Activated T-helper 1 cell treated with anti-CD3 and anti-CD28 coated beads, Interleukin-12 subunit alpha, Interleukin-12 subunit beta, Interleukin-2, Interleukin-4 antibody, amounts not matched to agents 30 ng/mL and 10 ng/mL and 1 ng/mL, durations not matched to agents 14 hours and 24 hours and 36 hours (primary cell): Measurements from ENCODE around the gene RDH14. TPM values are rescaled to one million over a fixed set of nuclear protein-coding genes. Genes with fewer than 3 reads are reported as not detected.

Source experiments
- DNase-seq: peaks from one replicate; pipeline ENCODE4 v3.0.0; 2021; ENCODE audit warnings: low spot score
- H3K27ac Mint-ChIP-seq: one replicate; pipeline ENCODE4 v1.8.0; 2021; ENCODE audit warnings: mild to moderate bottlenecking, mixed read lengths
- H3K27me3 Mint-ChIP-seq: one replicate; pipeline ENCODE4 v1.8.0; 2022; ENCODE audit warnings: mild to moderate bottlenecking, moderate library complexity, mixed read lengths; ENCODE audit not compliant: insufficient read depth
- H3K36me3 Mint-ChIP-seq: one replicate; pipeline ENCODE4 v1.8.0; 2021; ENCODE audit warnings: low read depth, mixed read lengths
- H3K4me1 Mint-ChIP-seq: one replicate; pipeline ENCODE4 v1.8.0; 2021; ENCODE audit warnings: low read depth, mixed read lengths
- H3K4me3 Mint-ChIP-seq: one replicate; pipeline ENCODE4 v1.8.0; 2021; ENCODE audit warnings: mild to moderate bottlenecking, moderate library complexity, mixed read lengths
- H3K9me3 Mint-ChIP-seq: one replicate; pipeline ENCODE4 v1.8.0; 2021; ENCODE audit warnings: mixed read lengths
- intact Hi-C: fragments of 100-400 bp; cut with micrococcal nuclease; formaldehyde crosslinking; loops from one replicate; pipeline ENCODE4 v1.15.1; 2024
- total RNA-seq: library from RNA; stranded (reverse); gene quantifications from 2 replicates; pipeline ENCODE4 v1.2.3, GENCODE V29; 2022

Gene RDH14
- total RNA-seq = 12.4 and 14.5 TPM in 2 replicates

DNA sequence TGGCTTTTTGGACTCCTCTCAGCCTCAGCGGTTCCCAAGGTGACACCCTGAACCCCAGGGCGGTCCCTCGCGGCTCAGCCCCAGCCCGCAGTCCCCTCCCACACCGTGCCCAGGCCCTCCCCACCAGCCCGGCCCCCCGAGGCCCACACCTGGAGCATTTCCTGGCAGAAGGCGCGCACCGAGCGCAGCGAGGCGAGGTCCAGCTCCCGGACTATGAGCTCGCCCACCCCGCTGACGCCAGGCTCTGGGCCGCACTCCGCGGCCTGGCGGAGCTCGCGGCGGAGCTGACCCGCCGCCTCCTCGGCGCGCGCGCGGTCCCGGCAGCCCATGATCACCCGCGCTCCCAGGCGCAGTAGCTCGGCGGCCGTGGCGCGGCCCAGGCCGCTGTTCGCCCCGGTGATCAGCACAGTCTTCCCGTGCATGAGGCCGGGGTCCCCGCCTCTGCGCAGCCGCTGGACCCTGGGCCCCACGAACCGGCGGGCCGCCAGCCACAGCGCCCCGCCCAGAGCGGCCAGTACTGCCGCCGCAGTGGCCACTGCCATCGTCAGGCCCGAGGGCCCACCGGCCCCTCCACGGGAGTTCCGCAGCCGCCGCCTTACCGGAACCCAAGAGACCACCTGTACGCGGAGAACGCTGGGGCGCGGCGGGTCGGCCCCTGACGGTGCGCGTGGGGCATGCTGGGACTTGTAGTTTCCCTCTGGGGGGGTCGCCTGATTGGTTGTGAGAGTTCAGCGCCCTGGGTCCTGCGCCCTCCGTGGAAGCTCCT, at the start of gene RDH14:
Gene RDH14, minus strand, starts transcription at position 623 of the 766 bp plus-strand sequence. Its CDS starts 81 bp downstream, at position 542.
- peaks cover 4% of the 10 kb centered on the region for H3K9me3 Mint-ChIP-seq
- peaks cover 38% of the 10 kb centered on the region for H3K4me1 Mint-ChIP-seq
- intact Hi-C loops = loop anchor here (1.0 to 10.0 kb wide), 7 partner anchors 39 to 1792 kb away; partner anchors contain the start of genes PUM2, SMC6 and TTC32
- H3K27ac Mint-ChIP-seq = peak within 1 kb of the TSS; percentile 91
- peaks cover 18% of the 10 kb centered on the region for H3K36me3 Mint-ChIP-seq
- peak; percentile 87 for DNase-seq
- peak within 1 kb of the TSS; percentile 91 for H3K4me3 Mint-ChIP-seq
- no peaks in the 10 kb centered on the region for H3K27me3 Mint-ChIP-seq

- intact Hi-C loops = no loop called here
- no peak for DNase-seq
- Mint-ChIP-seq H3K27me3 (no peaks in the 10 kb centered on the region), H3K9me3 (no peaks in the 10 kb centered on the region), H3K4me3 (no peak overlapping the region), H3K4me1 (peaks cover 8% of the 10 kb centered on the region), H3K36me3 (peaks cover 2% of the 10 kb centered on the region), H3K27ac (no peak overlapping the region)
These were observed 49.6 kb upstream of the RDH14 start for GRCh38 chr2:18610090-18610489.

GRCh38 chr2:18605115-18605514, 44.7 kb upstream of the RDH14 start:
- no peak overlapping the region for H3K4me3 Mint-ChIP-seq
- no peaks in the 10 kb centered on the region for H3K27me3 Mint-ChIP-seq
- H3K27ac Mint-ChIP-seq = peak overlapping the region; percentile 60
- H3K4me1 Mint-ChIP-seq = peaks cover 11% of the 10 kb centered on the region
- DNase-seq = peak; percentile 4
- H3K9me3 Mint-ChIP-seq = no peaks in the 10 kb centered on the region
- peaks cover 2% of the 10 kb centered on the region for H3K36me3 Mint-ChIP-seq
- intact Hi-C loops = loop anchor here (2.0 kb wide), 1 partner anchor 64 kb away; no protein-coding TSS in a partner anchor

DNA sequence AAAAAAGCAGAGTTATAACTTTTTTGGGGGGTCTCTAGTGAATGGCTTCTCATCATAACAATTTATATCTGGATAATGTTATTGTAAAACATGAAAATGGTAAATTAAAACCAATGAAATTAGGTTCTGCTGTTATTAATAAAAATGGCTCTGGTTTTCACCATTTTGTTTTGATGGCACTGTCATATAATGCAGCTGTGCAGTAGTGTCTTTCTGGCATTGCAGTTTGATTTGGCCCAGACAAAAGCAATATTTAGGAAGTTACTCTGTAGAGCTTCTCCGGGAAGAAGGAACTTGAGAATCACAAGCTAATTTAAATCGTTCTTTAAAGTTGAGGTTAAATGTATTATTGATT, 44.1 kb upstream of the RDH14 start:
- Mint-ChIP-seq H3K9me3 (no peaks in the 10 kb centered on the region), H3K27me3 (no peaks in the 10 kb centered on the region), H3K27ac (no peak overlapping the region), H3K4me1 (peaks cover 11% of the 10 kb centered on the region), H3K4me3 (no peak overlapping the region), H3K36me3 (peaks cover 2% of the 10 kb centered on the region)
- DNase-seq = no peak
- intact Hi-C loops = loop anchor here (2.0 kb wide), 1 partner anchor 64 kb away; no protein-coding TSS in a partner anchor

- Mint-ChIP-seq H3K36me3 (peaks cover 2% of the 10 kb centered on the region), H3K4me1 (peaks cover 11% of the 10 kb centered on the region), H3K4me3 (no peak overlapping the region), H3K27ac (no peak overlapping the region), H3K27me3 (no peaks in the 10 kb centered on the region), H3K9me3 (no peaks in the 10 kb centered on the region)
- DNase-seq = no peak
- intact Hi-C loops = loop anchor here (2.0 kb wide), 1 partner anchor 63 kb away; no protein-coding TSS in a partner anchor
These were observed 43.5 kb upstream of the RDH14 start for GRCh38 chr2:18603854-18604530.

GRCh38 chr2:18602298-18602697, 41.8 kb upstream of the RDH14 start:
- Mint-ChIP-seq H3K36me3 (peaks cover 2% of the 10 kb centered on the region), H3K4me3 (no peak overlapping the region), H3K9me3 (no peaks in the 10 kb centered on the region), H3K27me3 (no peaks in the 10 kb centered on the region), H3K4me1 (peaks cover 11% of the 10 kb centered on the region), H3K27ac (no peak overlapping the region)
- intact Hi-C loops = no loop called here
- DNase-seq = no peak

- intact Hi-C loops = no loop called here
- no peak for DNase-seq
- Mint-ChIP-seq H3K4me3 (no peak overlapping the region), H3K27me3 (no peaks in the 10 kb centered on the region), H3K4me1 (peaks cover 4% of the 10 kb centered on the region), H3K27ac (no peak overlapping the region), H3K36me3 (peaks cover under 1% of the 10 kb centered on the region), H3K9me3 (no peaks in the 10 kb centered on the region)
These were observed 39.8 kb upstream of the RDH14 start for GRCh38 chr2:18600255-18600613.

- Mint-ChIP-seq H3K9me3 (no peaks in the 10 kb centered on the region), H3K36me3 (no peaks in the 10 kb centered on the region), H3K4me3 (no peak overlapping the region), H3K27me3 (no peaks in the 10 kb centered on the region), H3K4me1 (no peaks in the 10 kb centered on the region), H3K27ac (no peak overlapping the region)
- DNase-seq = no peak
- intact Hi-C loops = no loop called here
These were observed 39.2 kb upstream of the RDH14 start for GRCh38 chr2:18599509-18600254.

DNA sequence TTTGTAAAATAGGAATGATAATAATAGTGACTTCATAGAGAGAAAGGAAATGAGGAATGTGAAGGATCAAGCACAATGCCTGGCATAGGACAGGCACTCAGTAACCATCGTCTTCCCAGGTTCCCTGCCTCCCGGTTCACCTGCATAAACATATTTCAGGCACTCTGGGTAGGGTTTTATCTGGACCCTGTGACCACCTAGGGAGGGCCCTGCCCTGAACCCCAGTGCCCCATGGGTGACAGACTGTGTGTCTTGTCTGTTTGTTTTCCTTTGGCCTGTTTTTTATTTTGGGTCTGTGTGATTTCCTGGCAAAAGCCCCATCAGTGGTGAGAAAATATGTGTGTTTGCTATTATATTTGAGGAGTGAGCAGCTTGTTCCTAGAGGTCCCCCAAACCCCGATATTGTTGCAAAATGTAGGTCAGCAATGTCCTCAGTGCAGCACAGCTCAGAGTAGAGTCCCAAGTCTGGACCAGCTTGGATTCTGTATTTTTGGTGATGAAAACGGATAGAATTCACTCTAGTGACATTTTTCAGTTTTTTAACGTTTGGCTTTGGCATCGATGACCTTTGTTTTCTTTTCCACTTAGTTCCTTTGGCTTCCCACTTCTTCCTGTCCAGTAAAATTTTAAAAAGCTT, 38.5 kb upstream of the RDH14 start:
- Mint-ChIP-seq H3K27ac (no peak overlapping the region), H3K27me3 (no peaks in the 10 kb centered on the region), H3K4me3 (no peak overlapping the region), H3K9me3 (no peaks in the 10 kb centered on the region), H3K4me1 (no peaks in the 10 kb centered on the region), H3K36me3 (no peaks in the 10 kb centered on the region)
- intact Hi-C loops = no loop called here
- no peak for DNase-seq

GRCh38 chr2:18597618-18598017, 37.2 kb upstream of the RDH14 start:
- Mint-ChIP-seq H3K4me1 (no peaks in the 10 kb centered on the region), H3K27ac (no peak overlapping the region), H3K9me3 (no peaks in the 10 kb centered on the region), H3K27me3 (no peaks in the 10 kb centered on the region), H3K4me3 (no peak overlapping the region), H3K36me3 (no peaks in the 10 kb centered on the region)
- intact Hi-C loops = no loop called here
- DNase-seq = no peak

- Mint-ChIP-seq H3K36me3 (no peaks in the 10 kb centered on the region), H3K4me1 (no peaks in the 10 kb centered on the region), H3K4me3 (no peak overlapping the region), H3K27me3 (no peaks in the 10 kb centered on the region), H3K27ac (no peak overlapping the region), H3K9me3 (no peaks in the 10 kb centered on the region)
- no peak for DNase-seq
- intact Hi-C loops = no loop called here
These were observed 36.5 kb upstream of the RDH14 start for GRCh38 chr2:18596993-18597392.

- Mint-ChIP-seq H3K36me3 (no peaks in the 10 kb centered on the region), H3K4me3 (no peak overlapping the region), H3K4me1 (no peaks in the 10 kb centered on the region), H3K27ac (no peak overlapping the region), H3K9me3 (peaks cover 5% of the 10 kb centered on the region), H3K27me3 (no peaks in the 10 kb centered on the region)
- DNase-seq = no peak
- intact Hi-C loops = no loop called here
These were observed 33.0 kb upstream of the RDH14 start for GRCh38 chr2:18593496-18593895.
